Astrocyte (in vitro differentiated cells and primary cell): Measurements from ENCODE around the gene PPFIA1. TPM values are rescaled to one million over a fixed set of nuclear protein-coding genes. Genes with fewer than 3 reads are reported as not detected.
"Not testable (repeated sequence)": the region's sequence is repeated elsewhere in the genome, so short reads cannot be mapped to it uniquely, and the experiment has no call there.

Experiments used
- DNase-seq: peaks from one replicate; pipeline ENCODE4 v3.0.0-alpha.2; 2010; ENCODE audit warnings: low read depth
- FAIRE-seq: peaks from 2 replicates; lab custom pipeline; 2011; peaks lifted over from hg19 to GRCh38; lab: Jason Lieb, UNC
- H2AFZ ChIP-seq: 2 replicates; pipeline ENCODE4 v1.6.0; 2012; ENCODE audit warnings: low read depth, low read length, inconsistent platforms
- H3K27ac ChIP-seq: 2 replicates; pipeline ENCODE4 v1.5.1; 2011; ENCODE audit warnings: low read depth, low read length, inconsistent platforms
- H3K27me3 ChIP-seq: 2 replicates; pipeline ENCODE4 v1.6.0; 2011; ENCODE audit warnings: low read length, inconsistent platforms; ENCODE audit not compliant: insufficient read depth
- H3K36me3 ChIP-seq: 2 replicates; pipeline ENCODE4 v1.5.1; 2011; ENCODE audit warnings: low read length, inconsistent platforms; ENCODE audit not compliant: insufficient read depth
- H3K4me1 ChIP-seq: 2 replicates; pipeline ENCODE4 v1.5.1; 2011; ENCODE audit warnings: low read length, inconsistent platforms; ENCODE audit not compliant: insufficient read depth
- H3K4me2 ChIP-seq: 2 replicates; pipeline ENCODE4 v1.6.0; 2012; ENCODE audit warnings: low read length, inconsistent platforms
- H3K4me3 ChIP-seq: 2 replicates; pipeline ENCODE4 v1.5.1; 2011; ENCODE audit warnings: low read depth, mild to moderate bottlenecking, low read length, inconsistent platforms; ENCODE audit not compliant: insufficient read depth
- H3K79me2 ChIP-seq: 2 replicates; pipeline ENCODE4 v1.6.0; 2012; ENCODE audit warnings: mild to moderate bottlenecking, low read length, inconsistent platforms; ENCODE audit not compliant: insufficient read depth
- H3K9ac ChIP-seq: 2 replicates; pipeline ENCODE4 v1.6.0; 2012; ENCODE audit warnings: mild to moderate bottlenecking, low read length, inconsistent platforms
- H3K9me3 ChIP-seq: 2 replicates; pipeline ENCODE4 v1.5.1; 2012; ENCODE audit warnings: low read depth, mild to moderate bottlenecking, low read length, inconsistent platforms; ENCODE audit not compliant: insufficient read depth
- H4K20me1 ChIP-seq: 2 replicates; pipeline ENCODE4 v1.6.0; 2012; ENCODE audit warnings: low read length, inconsistent platforms; ENCODE audit not compliant: insufficient read depth
- H3K27ac Mint-ChIP-seq: one replicate; pipeline ENCODE4 v1.8.0; 2021; ENCODE audit warnings: mild to moderate bottlenecking, mixed read lengths; ENCODE audit not compliant: unreplicated experiment
- H3K27me3 Mint-ChIP-seq: one replicate; pipeline ENCODE4 v1.8.0; 2021; ENCODE audit warnings: low read depth, mixed read lengths; ENCODE audit not compliant: unreplicated experiment
- H3K36me3 Mint-ChIP-seq: one replicate; pipeline ENCODE4 v1.8.0; 2021; ENCODE audit warnings: low read depth, mixed read lengths; ENCODE audit not compliant: unreplicated experiment
- H3K4me1 Mint-ChIP-seq: one replicate; pipeline ENCODE4 v1.8.0; 2021; ENCODE audit warnings: low read depth, mixed read lengths; ENCODE audit not compliant: unreplicated experiment
- H3K4me3 Mint-ChIP-seq: one replicate; pipeline ENCODE4 v1.8.0; 2021; ENCODE audit warnings: mild to moderate bottlenecking, moderate library complexity, mixed read lengths; ENCODE audit not compliant: unreplicated experiment
- H3K9me3 Mint-ChIP-seq: one replicate; pipeline ENCODE4 v1.8.0; 2021; ENCODE audit warnings: mild to moderate bottlenecking, mixed read lengths; ENCODE audit not compliant: unreplicated experiment
- CTCF ChIP-seq: IDR thresholded peaks from 2 replicates; pipeline ENCODE4 v1.5.1; 2011; ENCODE audit warnings: low read depth, mild to moderate bottlenecking, inconsistent platforms, low read length, moderate library complexity; ENCODE audit not compliant: insufficient read depth
- EZH2 ChIP-seq: IDR thresholded peaks from 2 replicates; pipeline ENCODE4 v1.6.1; 2012; ENCODE audit warnings: mild to moderate bottlenecking, low read length, inconsistent platforms; ENCODE audit not compliant: insufficient read depth
- total RNA-seq: library from RNA; stranded (reverse); gene quantifications from 2 replicates; pipeline ENCODE4 v1.2.1, GENCODE V29; 2021

PPFIA1 gene
- total RNA-seq, 1 donor from 2014 or later: 54.7 TPM

GRCh38 chr11:70327717-70328116 is 57.2 kb downstream of the PPFIA1 start:
- Mint-ChIP-seq H3K36me3 (peaks cover 15% of the 10 kb centered on the region), H3K27me3 (no peaks in the 10 kb centered on the region), H3K4me3 (no peak overlapping the region), H3K9me3 (no peaks in the 10 kb centered on the region), H3K27ac (no peak overlapping the region), H3K4me1 (peaks cover 38% of the 10 kb centered on the region)
- Histone ChIP-seq H3K9me3 (no peaks in the 10 kb centered on the region), H3K36me3 (peaks cover 38% of the 10 kb centered on the region), H3K4me2 (no peak overlapping the region), H3K27ac (no peak overlapping the region), H3K4me3 (no peak overlapping the region), H3K9ac (no peak overlapping the region), H3K4me1 (peaks cover 15% of the 10 kb centered on the region), H4K20me1 (peaks cover 3% of the 10 kb centered on the region), H2AFZ (no peak overlapping the region), H3K79me2 (peaks cover 16% of the 10 kb centered on the region), H3K27me3 (no peaks in the 10 kb centered on the region)
- FAIRE-seq (no peak), DNase-seq (no peak)
- no peak for TF ChIP-seq EZH2
- TF ChIP-seq CTCF: no peak

- no peak overlapping the region for H3K4me2 ChIP-seq
- Mint-ChIP-seq H3K36me3 (peaks cover 16% of the 10 kb centered on the region), H3K4me1 (peaks cover 30% of the 10 kb centered on the region), H3K27me3 (no peaks in the 10 kb centered on the region), H3K27ac (peak overlapping the region; percentile 73), H3K9me3 (no peaks in the 10 kb centered on the region), H3K4me3 (no peak overlapping the region)
- peaks cover 13% of the 10 kb centered on the region for H3K4me1 ChIP-seq
- DNase-seq (no peak), FAIRE-seq (no peak)
- no peaks in the 10 kb centered on the region for H3K27me3 ChIP-seq
- no peak for TF ChIP-seq EZH2
- no peak for TF ChIP-seq CTCF
- H4K20me1 ChIP-seq: peaks cover 7% of the 10 kb centered on the region
- H3K36me3 ChIP-seq: peaks cover 46% of the 10 kb centered on the region
- H3K79me2 ChIP-seq: peaks cover 10% of the 10 kb centered on the region
- no peak overlapping the region for H3K27ac ChIP-seq
- H2AFZ ChIP-seq: no peak overlapping the region
- H3K9ac ChIP-seq: no peak overlapping the region
- H3K4me3 ChIP-seq: no peak overlapping the region
- no peaks in the 10 kb centered on the region for H3K9me3 ChIP-seq
These were observed 58.1 kb downstream of the PPFIA1 start for GRCh38 chr11:70328556-70328955.

- H4K20me1 ChIP-seq: peaks cover 14% of the 10 kb centered on the region
- not testable (repeated sequence) for H3K4me1 ChIP-seq, H3K27ac Mint-ChIP-seq, H3K27me3 Mint-ChIP-seq, H3K9me3 ChIP-seq, H3K9ac ChIP-seq, H3K4me3 ChIP-seq, FAIRE-seq, H3K4me2 ChIP-seq, H3K27ac ChIP-seq, H3K27me3 ChIP-seq, H2AFZ ChIP-seq, H3K9me3 Mint-ChIP-seq, H3K79me2 ChIP-seq, H3K4me3 Mint-ChIP-seq, DNase-seq
- Mint-ChIP-seq H3K36me3 (peaks cover 30% of the 10 kb centered on the region), H3K4me1 (peaks cover 13% of the 10 kb centered on the region)
- H3K36me3 ChIP-seq: peaks cover 61% of the 10 kb centered on the region
These were observed 60.9 kb downstream of the PPFIA1 start for GRCh38 chr11:70331320-70331843.
